ENCODE measurements around the gene MS4A4A. TPM values are rescaled to one million over a fixed set of nuclear protein-coding genes. Genes with fewer than 3 reads are reported as not detected.

Gene MS4A4A
- total and polyA plus RNA-seq, 9 of the 15 experiments (the other 6 are each of a cell fraction or from before 2014, with no cell fraction given): 0.77 to 41.4 (median 10.1) TPM

- intact Hi-C loops (cut with micrococcal nuclease): no loop called here
- Histone ChIP-seq H3K4me3 (no peak overlapping the region), H3K36me3 (ENCODE audit: control insufficient read depth, insufficient read depth, low read length) (no peaks in the 10 kb centered on the region), H3K9me3 (replicated peaks; ENCODE audit: control insufficient read depth, insufficient read depth, low read depth, low read length) (peaks cover 2% of the 10 kb centered on the region; the same call in 1 of the 2 replicates), H3K27ac (ENCODE audit: extremely low read depth, low read depth, low read length) (no peak overlapping the region), H3K4me1 (replicated peaks in 1 of 2; ENCODE audit: control insufficient read depth in 2 of 2, insufficient read depth in 2 of 2, low read length in 2 of 2) (no peaks in the 10 kb centered on the region), H4K20me1 (replicated peaks; ENCODE audit: control insufficient read depth, insufficient read depth, low read length) (no peaks in the 10 kb centered on the region), H3K9me1 (ENCODE audit: control insufficient read depth, insufficient read depth, low read length) (no peaks in the 10 kb centered on the region), H3K4me2 (ENCODE audit: insufficient read depth, low read length) (no peak overlapping the region), H2AFZ (ENCODE audit: low read depth, low read length) (no peak overlapping the region), H3K9ac (ENCODE audit: insufficient read depth in 1 of 2, low read depth in 2 of 2, low read length in 2 of 2) (no peak overlapping the region), H3K79me2 (ENCODE audit: control insufficient read depth, insufficient read depth, low read length) (no peaks in the 10 kb centered on the region), H3K27me3 (ENCODE audit: control insufficient read depth in 2 of 2, insufficient read depth in 2 of 2, low read length in 2 of 2) (no peaks in the 10 kb centered on the region)
- ATAC-seq (no peak), DNase-seq (ENCODE audit: extremely low read depth in 1 of 4, low spot score in 3 of 4) (no peak), FAIRE-seq (no peak)
- no TSS peak for BruUV-seq (replicated peaks)
- CTCF ChIA-PET (ENCODE audit: low intra/inter-chr PET ratio): no interaction called here
- POLR2A ChIA-PET: no interaction called here
- in situ Hi-C loops (cut with MboI): no loop called here
- no peak for TF ChIP-seq ZNF511 (CRISPR knock-in tag; IDR thresholded peaks at IDR 0.05)
- no peak for TF ChIP-seq ZNF316 (IDR thresholded peaks at IDR 0.05)
- TF ChIP-seq ZBTB43 (CRISPR knock-in tag; IDR thresholded peaks at IDR 0.05): no peak
- no peak for TF ChIP-seq ZNF311 (CRISPR knock-in tag; IDR thresholded peaks at IDR 0.05)
- no peak for TF ChIP-seq ATF2 (CRISPR knock-in tag; IDR thresholded peaks at IDR 0.05)
- no peak for TF ChIP-seq CREB5 (CRISPR knock-in tag; IDR thresholded peaks at IDR 0.05)
- TF ChIP-seq ATF6 (CRISPR knock-in tag; IDR thresholded peaks at IDR 0.05): no peak
- TF ChIP-seq ZBTB8A (IDR thresholded peaks at IDR 0.05; ENCODE audit: partially characterized antibody): no peak
- no peak for TF ChIP-seq RHOXF2B (CRISPR knock-in tag; conservative IDR thresholded peaks at IDR 0.05)
- no peak for TF ChIP-seq RAD51 (IDR thresholded peaks at IDR 0.05; ENCODE audit: borderline replicate concordance, low read depth)
- no peak for TF ChIP-seq TEAD2 (tag; IDR thresholded peaks at IDR 0.05)
- no peak for TF ChIP-seq HMG20B (CRISPR knock-in tag; IDR thresholded peaks at IDR 0.05)
- TF ChIP-seq GABPA (tag; conservative IDR thresholded peaks at IDR 0.05; ENCODE audit: low read depth): no peak
- TF ChIP-seq ZNF274 (IDR thresholded peaks at IDR 0.05; ENCODE audit: borderline replicate concordance, low read depth, low read length): no peak
- TF ChIP-seq ZNF436 (CRISPR knock-in tag; IDR thresholded peaks at IDR 0.05): no peak
- TF ChIP-seq RCOR1 (IDR thresholded peaks at IDR 0.05; ENCODE audit: borderline replicate concordance in 1 of 2, low read depth in 2 of 2, low read length in 2 of 2): no peak
- TF ChIP-seq MAX (CRISPR knock-in tag; IDR thresholded peaks at IDR 0.05): no peak
- TF ChIP-seq POLR2B (IDR thresholded peaks at IDR 0.05; ENCODE audit: low read depth, partially characterized antibody): no peak
Observed at GRCh38 chr11:60315871-60316270, 35.4 kb downstream of the MS4A4A start.
